GM19035 (cell line): Measurements from ENCODE around the gene ZNF708.
"Not testable (repeated sequence)": the region's sequence is repeated elsewhere in the genome, so short reads cannot be mapped to it uniquely, and the experiment has no call there.

Experiments
- ATAC-seq: cut with Tn5 transposase; IDR thresholded peaks from one replicate; pipeline ENCODE4 v1.9.1; 2021; ENCODE audit not compliant: unreplicated experiment

Gene ZNF708

GRCh38 chr19:21328885-21329605, at the start of gene ZNF708:
TSS of gene ZNF708 (minus strand) at chr19:21329410. CDS start at chr19:21329212, 198 bp downstream.
- ATAC-seq: peak; percentile 99

GRCh38 chr19:21362291-21362690, 33.1 kb upstream of the ZNF708 start:
- ATAC-seq: no peak

- peak; percentile 98 for ATAC-seq
Observed at GRCh38 chr19:21358768-21359451, 29.7 kb upstream of the ZNF708 start, which contains the start of gene ZNF738. TSS of gene ZNF738 (plus strand) at chr19:21359000. CDS start at chr19:21359141, 141 bp downstream.

- no peak for ATAC-seq
Observed at GRCh38 chr19:21352830-21353229, 23.6 kb upstream of the ZNF708 start.

GRCh38 chr19:21344841-21345240, 15.6 kb upstream of the ZNF708 start:
- not testable (repeated sequence) for ATAC-seq

GRCh38 chr19:21335721-21336120, 6.5 kb upstream of the ZNF708 start:
- no peak for ATAC-seq

- no peak for ATAC-seq
Observed at GRCh38 chr19:21328406-21328805, 804 bp downstream of the ZNF708 start.

- no peak for ATAC-seq
Observed at GRCh38 chr19:21326169-21326568, 3.0 kb downstream of the ZNF708 start.

GRCh38 chr19:21323000-21323399, 6.2 kb downstream of the ZNF708 start:
- ATAC-seq: no peak

- ATAC-seq: no peak
Observed at GRCh38 chr19:21322528-21322927, 6.7 kb downstream of the ZNF708 start.

GRCh38 chr19:21321996-21322395, 7.2 kb downstream of the ZNF708 start:
- ATAC-seq: no peak

- ATAC-seq: no peak
Observed at GRCh38 chr19:21321134-21321533, 8.1 kb downstream of the ZNF708 start.

- no peak for ATAC-seq
Observed at GRCh38 chr19:21317821-21318220, 11.4 kb downstream of the ZNF708 start.

- no peak for ATAC-seq
Observed at GRCh38 chr19:21314676-21315075, 14.5 kb downstream of the ZNF708 start.

- not testable (repeated sequence) for ATAC-seq
Observed at GRCh38 chr19:21312807-21313206, 16.4 kb downstream of the ZNF708 start.

- ATAC-seq: no peak
Observed at GRCh38 chr19:21308773-21309172, 20.4 kb downstream of the ZNF708 start.

GRCh38 chr19:21306881-21307479, 22.2 kb downstream of the ZNF708 start:
- not testable (repeated sequence) for ATAC-seq

GRCh38 chr19:21293768-21294167, 35.4 kb downstream of the ZNF708 start:
- not testable (repeated sequence) for ATAC-seq

- ATAC-seq: no peak
Observed at GRCh38 chr19:21269813-21270212, 59.4 kb downstream of the ZNF708 start.

- ATAC-seq: no peak
Observed at GRCh38 chr19:21264891-21265290, 64.3 kb downstream of the ZNF708 start.

- no peak for ATAC-seq
Observed at GRCh38 chr19:21264416-21264815, 64.8 kb downstream of the ZNF708 start.

- ATAC-seq: not testable (repeated sequence)
Observed at GRCh38 chr19:21260848-21261381, 68.3 kb downstream of the ZNF708 start.
